Measurements from ENCODE around the gene BSND.
"Not testable (repeated sequence)": the region's sequence is repeated elsewhere in the genome, so short reads cannot be mapped to it uniquely, and the experiment has no call there.

The BSND gene

DNA sequence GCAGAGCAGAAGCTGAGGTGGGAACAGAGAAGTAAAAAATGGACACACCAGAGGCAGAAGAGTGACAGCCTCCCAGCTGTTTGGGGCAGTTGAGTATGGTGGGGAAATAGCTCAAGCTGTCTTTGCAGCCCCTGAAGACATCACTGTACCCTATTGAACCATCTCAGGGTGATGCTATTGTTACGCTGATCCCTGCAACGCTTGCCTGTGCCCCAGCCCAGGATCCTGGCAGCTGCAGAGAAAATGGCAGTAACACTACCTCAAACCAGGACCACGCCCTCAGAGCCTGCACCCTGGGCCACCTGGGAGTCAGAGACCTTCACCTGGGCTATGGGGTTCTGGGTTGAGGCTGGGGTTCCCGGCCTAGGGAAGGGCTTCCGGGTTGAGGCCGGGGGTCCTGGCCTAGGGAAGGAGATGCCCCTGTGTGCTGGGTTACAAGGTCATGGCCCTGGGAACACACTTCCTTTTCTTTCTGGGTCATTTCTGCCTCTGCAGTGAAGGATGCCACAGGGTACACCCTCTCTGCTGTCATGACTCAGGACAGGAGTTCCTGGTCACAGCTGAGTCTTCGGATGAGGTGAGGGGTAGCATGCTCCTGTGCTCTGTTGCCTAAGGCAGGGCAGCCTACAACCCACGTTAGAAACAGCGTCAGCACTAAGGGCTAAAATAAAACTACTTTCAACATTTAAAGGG is 11.6 kb downstream of the BSND start:
- peak in 1 of 10 donors; percentile 72 for DNase-seq
- intact Hi-C loops (cut with DNase I) = no loop called here

DNA sequence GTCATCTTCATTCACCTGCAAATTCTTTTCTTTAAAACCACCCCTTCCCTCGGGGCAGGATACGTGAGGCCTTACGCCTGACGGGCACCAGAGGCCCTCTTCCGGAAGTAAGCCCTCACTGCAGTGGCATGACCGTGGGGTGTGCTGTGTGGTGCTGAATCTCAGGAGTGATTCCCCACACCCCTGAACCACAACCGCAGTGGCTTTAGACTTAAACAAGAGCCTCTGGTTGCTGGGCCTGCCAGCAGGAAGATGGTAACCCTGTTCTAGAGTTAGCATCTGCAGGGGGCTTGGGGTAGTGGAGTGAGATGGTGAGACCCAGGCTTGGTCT is 12.1 kb downstream of the BSND start:
- intact Hi-C loops (cut with DNase I) = no loop called here
- DNase-seq = peak in 1 of 10 donors; percentile 52

DNA sequence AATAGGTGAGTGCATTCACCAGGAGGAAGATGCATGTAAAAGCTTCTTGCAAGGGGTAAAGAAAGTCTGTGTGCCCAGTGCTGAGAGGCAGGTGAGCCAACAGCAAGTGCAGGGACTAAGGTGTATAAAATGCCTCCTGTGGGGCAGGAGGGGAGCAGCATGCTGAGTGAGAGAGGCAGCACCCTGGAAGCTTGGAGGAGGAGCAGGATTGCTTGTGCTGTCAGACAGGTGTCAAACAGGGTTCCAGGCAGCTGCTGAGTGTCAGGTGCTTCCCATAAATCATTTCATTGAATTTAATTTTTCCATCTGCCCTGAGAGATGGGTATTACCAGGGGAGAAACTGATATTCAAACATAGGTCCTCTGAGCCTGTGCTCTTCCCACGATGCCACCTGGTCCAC is 13.9 kb downstream of the BSND start:
- intact Hi-C loops (cut with DNase I) = no loop called here
- DNase-seq = no peak

DNA sequence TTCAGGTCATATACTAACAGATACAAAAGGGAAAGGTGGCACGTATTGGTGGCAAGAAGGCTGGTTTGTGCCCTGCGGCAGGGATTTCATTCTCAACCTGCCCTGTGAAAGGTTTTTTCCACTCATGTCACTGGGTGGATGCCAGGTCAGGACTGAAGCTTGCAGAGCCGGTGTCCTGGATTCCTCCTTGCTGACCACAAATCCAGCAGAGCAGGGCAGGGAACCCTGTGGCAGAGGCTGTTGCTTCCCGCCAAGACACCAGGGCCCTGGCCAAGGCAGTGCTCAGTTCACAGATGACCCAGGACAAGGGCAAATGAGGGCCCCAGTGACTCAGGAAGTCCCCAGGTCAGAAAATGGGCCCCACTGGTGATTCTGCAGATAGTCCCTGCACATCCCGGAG is 16.4 kb downstream of the BSND start:
- intact Hi-C loops (cut with DNase I) = no loop called here
- peak in 2 of 10 donors; percentile 46 to 70 for DNase-seq

DNA sequence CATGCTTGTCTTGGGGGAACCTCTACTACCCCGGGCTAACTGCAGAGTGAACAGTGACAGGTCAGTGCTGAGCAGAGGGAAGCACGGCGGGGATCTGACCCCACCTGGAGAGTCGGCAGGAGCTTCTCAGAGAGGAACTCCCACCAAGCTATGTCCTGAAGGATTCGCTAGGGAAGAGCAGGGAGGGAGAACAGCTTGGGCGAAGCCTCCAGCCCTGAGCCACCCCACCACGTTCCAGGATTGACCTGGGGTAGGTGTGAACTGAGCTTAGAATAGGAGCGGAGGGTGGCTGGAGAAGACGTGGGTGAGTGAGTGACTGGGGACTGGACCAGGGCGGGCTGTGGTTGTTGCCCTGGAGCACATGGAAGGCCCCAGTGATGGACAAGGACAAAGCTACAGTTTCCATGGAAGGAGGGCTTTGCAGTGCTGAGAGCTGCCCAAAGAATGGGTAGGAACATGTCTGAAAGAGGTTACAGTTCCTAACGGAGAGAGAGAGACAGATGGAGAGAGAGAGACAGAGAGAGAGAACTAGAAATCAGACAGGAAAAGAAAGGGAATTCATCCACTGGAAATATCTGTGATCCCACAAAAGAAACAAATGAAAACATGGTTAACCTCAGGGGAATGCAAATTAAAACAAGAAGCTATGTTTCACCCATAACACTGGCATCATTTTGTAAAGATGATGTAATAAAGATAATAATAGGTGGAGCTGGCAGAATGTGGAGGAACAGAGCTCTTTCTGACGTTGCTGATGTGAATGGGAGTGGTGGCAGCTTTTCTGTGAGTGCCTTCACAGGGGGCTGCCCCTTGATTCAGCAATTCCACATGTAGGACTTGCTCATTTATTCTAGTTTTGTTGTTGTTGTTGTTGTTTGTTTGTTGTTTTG is 17.2 kb downstream of the BSND start:
- peak in 2 of 10 donors; percentile 43 to 58 for DNase-seq
- intact Hi-C loops (cut with DNase I) = no loop called here

DNA sequence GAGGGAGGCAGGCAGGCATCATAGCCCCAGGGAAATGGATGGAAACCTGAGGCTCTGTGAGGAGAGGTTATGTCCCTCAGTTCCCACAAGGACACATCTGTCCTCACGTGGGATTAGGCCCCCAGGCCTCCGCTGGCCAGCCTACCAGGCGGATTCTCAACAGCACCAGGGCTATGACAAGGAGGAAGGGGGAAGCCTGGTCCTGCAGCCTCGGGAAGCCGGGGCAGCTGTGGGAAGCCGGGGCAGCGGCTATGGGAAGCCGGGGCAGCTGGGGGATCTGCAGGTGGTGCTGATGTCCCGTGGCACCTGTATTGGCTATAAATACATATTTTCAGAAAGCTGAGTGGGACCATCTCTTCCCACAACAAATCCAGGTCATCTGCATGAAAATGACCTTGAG is 19.7 kb downstream of the BSND start:
- intact Hi-C loops (cut with DNase I) = no loop called here
- DNase-seq = peak in 1 of 10 donors; percentile 63

DNA sequence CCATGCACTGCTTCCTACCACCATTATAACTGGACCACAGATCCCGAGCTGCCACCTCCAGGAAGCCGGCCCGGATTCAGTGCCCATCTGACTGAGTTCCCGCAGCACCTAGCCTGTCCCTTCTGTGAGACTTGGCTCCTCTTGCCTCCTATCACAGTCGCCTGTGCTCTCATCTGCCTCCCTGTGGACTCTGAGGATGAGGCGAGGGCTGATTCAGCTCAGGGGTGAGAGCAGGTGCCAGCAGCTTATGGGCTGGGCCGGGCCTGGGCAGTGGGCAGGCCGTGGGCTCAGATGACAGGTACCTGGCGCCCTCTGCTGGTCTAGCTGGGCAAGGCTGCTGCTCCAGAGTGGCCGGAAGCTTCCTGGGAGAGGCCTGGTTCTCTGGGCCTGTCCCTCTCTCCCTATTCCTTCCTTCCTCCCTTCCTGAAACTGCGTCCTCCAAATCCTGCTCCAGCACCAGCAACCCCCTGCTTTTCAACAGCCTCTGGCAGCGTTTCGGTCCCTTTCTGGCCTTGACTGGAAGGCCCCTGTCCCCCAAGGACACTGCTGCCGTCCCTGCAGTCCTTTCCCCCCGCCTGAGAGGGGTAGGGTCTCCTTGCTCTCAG is 23.3 kb downstream of the BSND start:
- intact Hi-C loops (cut with DNase I) = loop anchor here (1.0 to 2.0 kb wide), 2 partner anchors 71 to 77 kb away; no protein-coding TSS in a partner anchor
- DNase-seq = peak; percentile 30 to 96 (median 81)

DNA sequence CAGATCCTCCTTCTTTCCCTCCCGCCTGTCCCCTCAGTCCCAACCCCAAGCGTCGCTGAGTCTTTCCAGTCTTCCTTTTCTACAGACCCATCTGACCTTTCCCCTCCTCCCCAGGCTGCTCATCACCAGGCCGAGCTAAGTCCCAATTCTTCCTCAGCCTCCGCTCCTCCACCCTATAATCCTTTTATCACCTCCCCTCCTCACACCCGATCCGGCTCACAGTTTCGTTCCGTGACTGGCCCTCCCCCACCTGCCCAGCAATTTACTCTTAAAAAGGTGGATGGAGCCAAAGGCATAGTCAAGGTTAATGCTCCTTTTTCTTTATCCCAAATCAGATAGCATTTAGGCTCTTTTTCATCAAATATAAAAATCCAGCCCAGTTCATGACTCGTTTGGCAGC is 25.4 kb downstream of the BSND start:
- intact Hi-C loops (cut with DNase I) = not testable (repeated sequence)
- peak in 1 of 10 donors; percentile 51 for DNase-seq

DNA sequence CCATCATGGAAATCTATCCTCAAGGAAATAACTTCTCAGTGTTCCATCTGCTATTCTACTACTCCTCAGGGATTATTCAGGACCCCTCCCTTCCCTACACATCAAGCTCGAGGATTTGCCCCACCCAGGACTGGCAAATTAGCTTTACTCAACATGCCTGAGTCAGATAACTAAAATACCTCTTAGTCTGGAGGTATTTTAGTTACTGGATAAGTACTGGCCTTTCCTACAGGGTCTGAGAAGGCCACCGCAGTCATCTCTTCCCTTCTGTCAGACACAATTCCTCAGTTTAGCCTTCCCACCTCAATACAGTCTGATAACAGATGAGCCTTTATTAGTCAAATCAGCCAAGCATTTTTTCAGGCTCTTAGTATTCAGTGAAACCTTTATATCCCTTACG is 27.9 kb downstream of the BSND start:
- DNase-seq; intact Hi-C loops (cut with DNase I): not testable (repeated sequence)

DNA sequence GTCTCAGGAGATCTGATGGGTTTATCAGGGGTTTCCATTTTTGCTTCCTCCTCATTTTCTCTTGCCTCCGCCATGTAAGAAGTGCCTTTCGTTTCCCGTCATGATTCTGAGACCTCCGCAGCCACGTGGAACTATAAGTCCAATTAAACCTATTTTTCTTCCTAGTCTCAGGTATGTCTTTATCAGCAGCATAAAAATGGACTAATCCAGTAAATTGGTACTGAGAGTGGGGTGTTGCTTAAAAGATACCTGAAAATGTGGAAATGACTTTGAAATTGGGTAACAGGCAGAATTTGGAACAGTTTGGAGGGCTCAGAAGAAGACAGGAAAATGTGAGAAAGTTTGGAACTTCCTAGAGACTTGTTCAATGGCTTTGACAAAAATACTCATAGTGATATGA is 32.4 kb downstream of the BSND start:
- intact Hi-C loops (cut with DNase I) = not testable (repeated sequence)
- DNase-seq = peak in 1 of 10 donors; percentile 0

DNA sequence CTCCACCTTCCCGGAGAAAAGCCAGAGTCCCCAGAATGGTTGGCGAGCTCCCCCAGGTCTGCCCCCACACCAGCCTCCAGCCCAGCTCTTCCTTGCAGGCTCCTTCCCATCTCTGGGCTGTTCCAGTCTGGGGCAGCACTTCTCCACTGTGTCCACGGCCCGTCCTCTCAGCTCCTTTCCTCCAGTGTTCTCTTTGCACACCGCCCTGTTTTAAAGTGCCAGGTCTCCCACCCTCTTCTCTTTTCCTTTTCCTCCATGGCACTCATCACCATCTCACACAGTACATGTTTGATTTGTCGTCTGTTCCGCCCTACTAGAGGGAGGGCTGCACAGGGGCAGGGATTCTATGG is 34.5 kb downstream of the BSND start:
- DNase-seq = peak in 1 of 10 donors; percentile 32
- intact Hi-C loops (cut with DNase I) = no loop called here

DNA sequence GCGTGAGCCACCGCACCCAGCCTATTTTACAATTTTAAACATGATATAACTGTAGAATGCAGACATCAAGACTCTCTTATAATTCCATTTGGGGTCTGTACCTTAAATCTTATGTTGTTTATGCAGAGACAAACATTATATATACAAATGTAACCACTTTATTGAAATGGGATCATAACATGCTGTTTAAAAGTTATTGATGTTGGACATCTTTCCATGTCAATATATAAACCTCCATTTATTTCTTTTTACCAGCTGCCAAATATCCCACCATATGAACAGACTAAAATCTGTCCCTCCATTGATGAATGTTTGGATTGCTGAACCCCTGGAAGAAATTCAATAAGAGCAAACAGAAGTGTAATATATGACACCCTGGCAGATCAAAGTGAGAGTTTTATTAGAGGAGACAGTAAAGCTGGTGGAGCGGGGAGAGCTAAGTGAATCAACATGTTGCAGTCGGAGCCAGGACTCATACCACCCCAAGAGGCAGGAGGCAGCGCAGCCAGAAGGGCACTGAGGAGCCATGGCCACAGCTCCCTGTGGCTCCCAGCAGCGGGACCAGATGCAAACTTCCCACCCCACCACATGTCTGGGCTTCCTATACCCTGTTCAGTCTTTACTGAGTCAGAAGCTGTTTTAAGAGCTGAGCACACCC is 35.9 kb downstream of the BSND start:
- DNase-seq = no peak

DNA sequence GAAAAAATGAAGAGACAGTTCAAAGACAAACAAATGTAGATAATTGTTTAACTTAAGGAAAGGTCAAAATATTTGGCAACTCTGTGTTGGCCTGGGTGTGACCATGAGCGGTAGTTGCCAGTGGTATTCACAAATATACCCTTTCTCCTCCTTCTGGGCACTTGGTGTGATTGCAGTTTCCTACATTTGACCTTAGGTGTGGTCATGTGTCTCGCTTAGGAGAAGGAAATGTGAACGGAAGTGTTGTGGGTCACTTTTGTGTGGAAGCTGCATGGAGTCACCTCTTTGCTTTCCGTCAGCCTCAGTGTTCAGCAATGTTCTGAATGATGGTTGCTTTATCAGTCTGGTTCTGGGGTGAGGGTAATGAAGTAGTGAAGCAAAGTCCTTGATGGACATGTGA is 37.2 kb downstream of the BSND start:
- intact Hi-C loops (cut with DNase I) = no loop called here
- no peak for DNase-seq

More for the DNA sequence above, 35.9 kb downstream of the BSND start:
- intact Hi-C loops (cut with DNase I) = no loop called here

DNA sequence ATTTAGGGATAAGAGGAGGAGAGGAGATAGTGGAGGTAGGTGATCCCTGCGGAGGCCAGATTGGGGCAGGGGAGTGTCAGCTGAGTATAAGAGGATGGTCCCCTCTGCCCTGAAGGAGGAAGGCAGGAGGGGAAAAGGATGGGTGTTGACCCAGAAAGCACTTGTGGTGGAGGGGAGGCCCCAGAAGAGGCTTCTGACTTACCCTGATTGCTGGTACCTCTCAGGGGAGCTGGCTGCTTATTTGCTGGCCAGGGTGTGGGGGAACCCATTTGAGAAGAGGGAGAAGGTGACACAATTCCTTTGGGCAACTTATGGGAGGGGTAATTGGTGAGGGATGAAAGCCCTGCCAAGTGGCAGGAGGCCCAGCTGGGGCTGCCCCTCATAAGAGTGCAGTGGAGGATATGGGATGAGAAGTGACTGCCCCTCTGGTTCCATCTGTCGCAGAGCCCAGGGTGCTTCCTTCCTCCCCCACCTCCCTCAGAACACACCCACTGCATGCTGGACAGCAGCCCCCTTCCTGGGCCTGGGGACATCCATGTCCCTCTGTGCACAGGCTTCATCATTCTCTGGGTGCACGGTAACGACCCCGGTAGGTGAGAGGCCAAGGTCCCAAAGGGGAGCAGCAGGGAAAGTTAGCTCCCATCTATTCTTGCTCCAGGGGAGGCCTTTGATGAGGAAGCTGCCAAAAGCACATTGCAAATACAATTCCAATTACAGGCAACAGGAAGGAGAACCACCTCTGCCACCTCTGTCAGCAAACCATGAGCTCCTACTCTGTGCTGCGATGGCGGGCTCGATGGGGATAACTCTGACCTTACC is 39.2 kb downstream of the BSND start:
- DNase-seq = peak in 1 of 10 donors; percentile 63
- intact Hi-C loops (cut with DNase I) = no loop called here

DNA sequence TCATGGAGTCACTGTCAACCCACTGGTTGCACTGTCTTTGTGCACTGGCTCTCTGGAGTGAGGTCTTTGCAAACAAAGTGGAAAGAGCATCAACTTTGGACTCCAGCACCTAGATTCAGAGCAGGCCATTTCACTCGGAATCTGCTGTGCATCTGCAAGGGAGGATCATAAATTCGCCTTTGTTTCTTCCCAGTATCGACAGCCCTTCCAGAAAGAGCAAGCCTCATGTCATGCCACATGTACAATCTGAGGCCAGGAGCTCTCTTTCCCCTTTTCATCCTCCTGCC is 39.8 kb downstream of the BSND start:
- no peak for DNase-seq
- intact Hi-C loops (cut with DNase I) = no loop called here

DNA sequence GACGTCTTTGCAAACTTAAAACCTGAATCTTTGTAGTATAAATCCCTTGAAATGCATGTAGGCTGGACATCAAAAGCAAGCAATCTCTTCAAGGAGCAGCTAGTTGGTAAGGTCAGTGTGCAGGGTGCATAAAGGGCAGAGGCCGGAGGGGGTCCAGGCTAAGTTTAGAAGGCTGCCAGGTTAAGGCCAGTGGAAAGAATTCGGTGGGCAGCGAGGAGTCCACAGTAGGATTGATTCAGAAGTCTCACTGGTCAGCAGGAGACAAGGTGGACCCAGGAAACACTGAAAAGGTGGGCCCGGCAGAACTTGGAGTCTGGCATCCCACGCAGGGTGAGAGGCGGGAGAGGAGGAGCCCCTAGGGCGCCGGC is 40.2 kb downstream of the BSND start:
- peak in 1 of 10 donors; percentile 57 for DNase-seq
- intact Hi-C loops (cut with DNase I) = no loop called here

DNA sequence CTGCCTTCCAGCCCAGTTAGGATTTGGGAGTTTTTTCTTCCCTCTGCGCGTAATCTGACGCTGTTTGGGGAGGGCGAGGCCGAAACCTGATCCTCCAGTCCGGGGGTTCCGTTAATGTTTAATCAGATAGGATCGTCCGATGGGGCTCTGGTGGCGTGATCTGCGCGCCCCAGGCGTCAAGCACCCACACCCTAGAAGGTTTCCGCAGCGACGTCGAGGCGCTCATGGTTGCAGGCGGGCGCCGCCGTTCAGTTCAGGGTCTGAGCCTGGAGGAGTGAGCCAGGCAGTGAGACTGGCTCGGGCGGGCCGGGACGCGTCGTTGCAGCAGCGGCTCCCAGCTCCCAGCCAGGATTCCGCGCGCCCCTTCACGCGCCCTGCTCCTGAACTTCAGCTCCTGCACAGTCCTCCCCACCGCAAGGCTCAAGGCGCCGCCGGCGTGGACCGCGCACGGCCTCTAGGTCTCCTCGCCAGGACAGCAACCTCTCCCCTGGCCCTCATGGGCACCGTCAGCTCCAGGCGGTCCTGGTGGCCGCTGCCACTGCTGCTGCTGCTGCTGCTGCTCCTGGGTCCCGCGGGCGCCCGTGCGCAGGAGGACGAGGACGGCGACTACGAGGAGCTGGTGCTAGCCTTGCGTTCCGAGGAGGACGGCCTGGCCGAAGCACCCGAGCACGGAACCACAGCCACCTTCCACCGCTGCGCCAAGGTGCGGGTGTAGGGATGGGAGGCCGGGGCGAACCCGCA is 40.8 kb downstream of the BSND start, which contains the start of gene PCSK9:
PCSK9 (plus strand) TSS at position 207 of the 741 bp plus-strand sequence; CDS start at position 497, 290 bp downstream.
- intact Hi-C loops (cut with DNase I) = no loop called here
- DNase-seq = peak in 1 of 10 donors; percentile 82

DNA sequence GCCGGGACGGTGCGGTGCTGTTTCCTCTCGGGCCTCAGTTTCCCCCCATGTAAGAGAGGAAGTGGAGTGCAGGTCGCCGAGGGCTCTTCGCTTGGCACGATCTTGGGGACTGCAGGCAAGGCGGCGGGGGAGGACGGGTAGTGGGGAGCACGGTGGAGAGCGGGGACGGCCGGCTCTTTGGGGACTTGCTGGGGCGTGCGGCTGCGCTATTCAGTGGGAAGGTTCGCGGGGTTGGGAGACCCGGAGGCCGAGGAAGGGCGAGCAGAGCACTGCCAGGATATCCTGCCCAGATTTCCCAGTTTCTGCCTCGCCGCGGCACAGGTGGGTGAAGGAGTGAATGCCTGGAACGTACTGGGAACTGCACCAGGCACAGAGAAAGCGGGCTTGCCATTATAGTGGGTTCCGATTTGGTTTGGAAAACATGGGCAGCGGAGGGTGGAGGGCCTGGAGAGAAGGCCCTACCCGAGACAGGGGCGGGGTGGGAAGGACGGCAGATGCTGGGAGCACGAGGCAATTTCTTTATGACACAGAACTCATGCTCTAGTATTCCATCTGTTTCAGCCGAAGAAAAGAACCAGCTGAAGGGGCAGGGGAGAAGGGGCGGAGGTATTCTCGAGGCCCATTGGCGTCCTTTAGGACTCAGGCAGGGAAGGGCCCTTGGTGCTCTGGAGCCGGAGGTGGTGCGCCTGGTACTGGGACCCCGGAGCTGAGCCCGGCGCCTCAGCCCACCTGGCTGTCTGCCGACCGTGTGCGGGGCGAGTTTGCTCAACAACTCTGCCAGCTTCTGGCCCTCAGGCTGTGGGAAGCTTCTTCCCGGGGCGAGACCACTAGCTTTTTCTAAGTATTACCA is 41.6 kb downstream of the BSND start:
- peak in 1 of 10 donors; percentile 82 for DNase-seq
- intact Hi-C loops (cut with DNase I) = no loop called here
